GM23248 (cell line): ENCODE measurements around the gene RNF144B. TPM values are rescaled to one million over a fixed set of nuclear protein-coding genes. Genes with fewer than 3 reads are reported as not detected.

Experiments
- DNase-seq: peaks from one replicate; pipeline ENCODE4 v3.0.0-alpha.2; 2015
- H2AFZ ChIP-seq: fragments of 200-600 bp; sonication (generic); 2 replicates; pipeline ENCODE4 v1.6.1; 2016; ENCODE audit warnings: antibody characterized with exemption
- H3F3A ChIP-seq: fragments of 200-600 bp; sonication (generic); 2 replicates; pipeline ENCODE4 v1.6.1; 2016; ENCODE audit warnings: mild to moderate bottlenecking, antibody characterized with exemption, mixed run types; ENCODE audit not compliant: insufficient read depth
- H3K27ac ChIP-seq: fragments of 200-600 bp; sonication (generic); 2 replicates; pipeline ENCODE4 v1.5.1; 2016; ENCODE audit warnings: mild to moderate bottlenecking
- H3K27me3 ChIP-seq: fragments of 200-600 bp; sonication (generic); replicated peaks from 2 replicates; pipeline ENCODE4 v1.6.1; 2016; ENCODE audit warnings: mild to moderate bottlenecking; ENCODE audit not compliant: insufficient read depth
- H3K36me3 ChIP-seq: fragments of 200-600 bp; sonication (generic); 2 replicates; pipeline ENCODE4 v1.6.1; 2016; ENCODE audit warnings: low read depth, mild to moderate bottlenecking
- H3K4me1 ChIP-seq: fragments of 200-600 bp; sonication (generic); 2 replicates; pipeline ENCODE4 v1.6.1; 2016; ENCODE audit warnings: mild to moderate bottlenecking; ENCODE audit not compliant: insufficient read depth
- H3K4me2 ChIP-seq: fragments of 200-600 bp; sonication (generic); one replicate; pipeline ENCODE4 v1.6.1; 2016; ENCODE audit warnings: mild to moderate bottlenecking; ENCODE audit not compliant: unreplicated experiment
- H3K4me3 ChIP-seq: fragments of 200-600 bp; sonication (generic); 2 replicates; pipeline ENCODE4 v1.5.1; 2016; ENCODE audit warnings: mild to moderate bottlenecking
- H3K79me2 ChIP-seq: fragments of 200-600 bp; sonication (generic); 2 replicates; pipeline ENCODE4 v1.6.1; 2016; ENCODE audit warnings: mild to moderate bottlenecking; ENCODE audit not compliant: insufficient read depth
- H3K9ac ChIP-seq: fragments of 200-600 bp; sonication (generic); 2 replicates; pipeline ENCODE4 v1.6.1; 2016; ENCODE audit warnings: mild to moderate bottlenecking
- H3K9me2 ChIP-seq: fragments of 200-600 bp; sonication (generic); 2 replicates; pipeline ENCODE4 v1.6.1; 2016; ENCODE audit warnings: mixed run types, mild to moderate bottlenecking, moderate library complexity; ENCODE audit not compliant: insufficient read depth
- H3K9me3 ChIP-seq: fragments of 200-600 bp; sonication (generic); one replicate; pipeline ENCODE4 v1.6.1; 2017; ENCODE audit warnings: low read depth
- H4K20me1 ChIP-seq: fragments of 200-600 bp; sonication (generic); 2 replicates; pipeline ENCODE4 v1.6.0; 2016; ENCODE audit not compliant: insufficient read depth
- EZH2 ChIP-seq: fragments of 200-600 bp; sonication (generic); IDR thresholded peaks from 2 replicates; pipeline ENCODE4 v1.6.1; 2018; ENCODE audit warnings: antibody characterized with exemption, mild to moderate bottlenecking; ENCODE audit not compliant: insufficient read depth, poor library complexity, severe bottlenecking
- EZH2phosphoT487 ChIP-seq: fragments of 200-600 bp; sonication (generic); IDR thresholded peaks from 2 replicates; pipeline ENCODE4 v1.6.1; 2018; ENCODE audit warnings: antibody characterized with exemption, moderate library complexity, mild to moderate bottlenecking, low read depth; ENCODE audit not compliant: insufficient read depth
- WGBS, 2 experiments: methylation state at CpG; one replicate each; pipeline ENCODE4 v1.1.6; 2015 to 2017; ENCODE audit warnings: low lambda C conversion rate in 2 of 2, low coverage in 1 of 2; ENCODE audit errors: missing lambda C conversion rate in 2 of 2; 5-methylcytosine and 5-hydroxymethylcytosine counted together
- in situ Hi-C: fragments of 300-500 bp; cut with MboI; formaldehyde crosslinking; loops from 2 replicates; pipeline ENCODE4 v1.15.0; 2020
- polyA plus RNA-seq: library from polyadenylated mRNA; unstranded; fragments of >200 nt; fragmentation: Nextera tagmentation; extraction: Ambion mirVana; gene quantifications from 2 replicates; pipeline ENCODE4 v1.2.1, GENCODE V29; 2016
- total RNA-seq: library from RNA; depleted of rRNA; stranded (reverse); fragments of >200 nt; shearing (Covaris generic); gene quantifications from 2 replicates; pipeline ENCODE4 v1.2.3, GENCODE V29; 2014

The RNF144B gene
- total and polyA plus RNA-seq, 2 experiments from 2014 or later = 2.6 to 3.5 TPM

GRCh38 chr6:18493382-18493891, 106.3 kb downstream of the RNF144B start:
- no peak overlapping the region for H3K27ac ChIP-seq
- no peak overlapping the region for H3K9ac ChIP-seq
- TF ChIP-seq EZH2 = no peak
- no peak for TF ChIP-seq EZH2phosphoT487
- peaks cover 4% of the 10 kb centered on the region for H3K4me1 ChIP-seq
- H3K4me3 ChIP-seq = no peak overlapping the region
- in situ Hi-C loops = no loop called here
- no peaks in the 10 kb centered on the region for H3K27me3 ChIP-seq
- DNase-seq = no peak
- H3K79me2 ChIP-seq = no peaks in the 10 kb centered on the region
- H3K9me2 ChIP-seq = no peaks in the 10 kb centered on the region
- no peaks in the 10 kb centered on the region for H3K36me3 ChIP-seq
- no peaks in the 10 kb centered on the region for H3K9me3 ChIP-seq
- H3K4me2 ChIP-seq = no peak overlapping the region
- H2AFZ ChIP-seq = no peak overlapping the region
- WGBS, 2 experiments = 76 to 78% methylated on average over 4 of the region's 4 CpGs
- peaks cover 6% of the 10 kb centered on the region; the same call in 1 of the 2 replicates for H3F3A ChIP-seq
- H4K20me1 ChIP-seq = no peaks in the 10 kb centered on the region

- peaks cover 2% of the 10 kb centered on the region; the same call in 1 of the 2 replicates for H3F3A ChIP-seq
Measured at GRCh38 chr6:18493925-18494324, 106.8 kb downstream of the RNF144B start.

GRCh38 chr6:18495236-18495635, 108.1 kb downstream of the RNF144B start:
- TF ChIP-seq EZH2phosphoT487 = no peak
- TF ChIP-seq EZH2 = no peak
- no peaks in the 10 kb centered on the region for H3K36me3 ChIP-seq
- 55 to 66% methylated on average over 2 of the region's 2 CpGs for WGBS, 2 experiments
- no peak overlapping the region for H3K27ac ChIP-seq
- H3K4me1 ChIP-seq = no peaks in the 10 kb centered on the region
- no peaks in the 10 kb centered on the region for H3K9me2 ChIP-seq
- no peaks in the 10 kb centered on the region for H4K20me1 ChIP-seq
- no peaks in the 10 kb centered on the region for H3F3A ChIP-seq
- no peak overlapping the region for H3K4me2 ChIP-seq
- no peak overlapping the region for H3K4me3 ChIP-seq
- no peaks in the 10 kb centered on the region for H3K79me2 ChIP-seq
- H3K9ac ChIP-seq = no peak overlapping the region
- H3K9me3 ChIP-seq = no peaks in the 10 kb centered on the region
- no peaks in the 10 kb centered on the region for H3K27me3 ChIP-seq
- no peak overlapping the region for H2AFZ ChIP-seq
- no peak for DNase-seq
- in situ Hi-C loops = no loop called here

More at GRCh38 chr6:18493925-18494324, 106.8 kb downstream of the RNF144B start:
- Histone ChIP-seq H3K27ac (no peak overlapping the region), H3K9me2 (no peaks in the 10 kb centered on the region), H3K4me2 (no peak overlapping the region), H3K36me3 (no peaks in the 10 kb centered on the region), H3K9me3 (no peaks in the 10 kb centered on the region), H2AFZ (no peak overlapping the region), H3K27me3 (no peaks in the 10 kb centered on the region), H3K4me1 (no peaks in the 10 kb centered on the region), H3K4me3 (no peak overlapping the region), H4K20me1 (no peaks in the 10 kb centered on the region), H3K9ac (no peak overlapping the region), H3K79me2 (no peaks in the 10 kb centered on the region)
- in situ Hi-C loops = no loop called here
- WGBS, 2 experiments = 42% methylated on average over 2 of the region's 2 CpGs
- TF ChIP-seq EZH2phosphoT487 (no peak), EZH2 (no peak)
- no peak for DNase-seq

GRCh38 chr6:18496462-18496861, 109.3 kb downstream of the RNF144B start:
- no peak overlapping the region for H3K27ac ChIP-seq
- H3K4me1 ChIP-seq = no peaks in the 10 kb centered on the region
- no peak for DNase-seq
- H3K9ac ChIP-seq = no peak overlapping the region
- no peaks in the 10 kb centered on the region for H4K20me1 ChIP-seq
- in situ Hi-C loops = no loop called here
- no peak overlapping the region for H2AFZ ChIP-seq
- 74 to 82% methylated on average over 3 of the region's 3 CpGs for WGBS, 2 experiments
- H3K79me2 ChIP-seq = no peaks in the 10 kb centered on the region
- TF ChIP-seq EZH2 (no peak), EZH2phosphoT487 (no peak)
- H3K27me3 ChIP-seq = no peaks in the 10 kb centered on the region
- H3K9me2 ChIP-seq = no peaks in the 10 kb centered on the region
- no peaks in the 10 kb centered on the region for H3F3A ChIP-seq
- no peaks in the 10 kb centered on the region for H3K36me3 ChIP-seq
- H3K4me3 ChIP-seq = no peak overlapping the region
- no peak overlapping the region for H3K4me2 ChIP-seq
- no peaks in the 10 kb centered on the region for H3K9me3 ChIP-seq

- Histone ChIP-seq H3K79me2 (no peaks in the 10 kb centered on the region), H3K36me3 (no peaks in the 10 kb centered on the region), H3K27me3 (no peaks in the 10 kb centered on the region), H3F3A (no peaks in the 10 kb centered on the region), H3K27ac (no peak overlapping the region), H4K20me1 (no peaks in the 10 kb centered on the region), H3K9me3 (no peaks in the 10 kb centered on the region), H2AFZ (no peak overlapping the region), H3K9me2 (no peaks in the 10 kb centered on the region), H3K4me2 (no peak overlapping the region), H3K4me1 (no peaks in the 10 kb centered on the region), H3K4me3 (no peak overlapping the region), H3K9ac (no peak overlapping the region)
- TF ChIP-seq EZH2phosphoT487 = no peak
- no peak for TF ChIP-seq EZH2
- in situ Hi-C loops = no loop called here
- WGBS, 2 experiments = 83 to 93% methylated on average over 2 of the region's 2 CpGs
- no peak for DNase-seq
Measured at GRCh38 chr6:18497006-18497405, 109.9 kb downstream of the RNF144B start.
